H9 (cell line): ENCODE measurements around the gene TMEM181. TPM values are rescaled to one million over a fixed set of nuclear protein-coding genes. Genes with fewer than 3 reads are reported as not detected.
"Not testable (repeated sequence)": the region's sequence is repeated elsewhere in the genome, so short reads cannot be mapped to it uniquely, and the experiment has no call there.

Experiments
- DNase-seq: peaks from one replicate; pipeline ENCODE4 v3.0.0-alpha.2; 2017
- H2AFZ ChIP-seq: one replicate; pipeline ENCODE4 v1.6.1; 2013; ENCODE audit warnings: mild to moderate bottlenecking, low read length, control low read depth, moderate library complexity
- H2AK5ac ChIP-seq: 2 replicates; pipeline ENCODE4 v1.6.1; 2013; ENCODE audit warnings: low read length, control low read depth, mixed read lengths; ENCODE audit not compliant: insufficient read length
- H2BK120ac ChIP-seq: one replicate; pipeline ENCODE4 v1.6.1; 2013; ENCODE audit warnings: low read depth, mild to moderate bottlenecking, low read length, control low read depth, inconsistent platforms; ENCODE audit not compliant: poor library complexity, severe bottlenecking
- H2BK12ac ChIP-seq: 2 replicates; pipeline ENCODE4 v1.6.1; 2013; ENCODE audit warnings: low read length, control low read depth, mixed read lengths, low read depth; ENCODE audit not compliant: insufficient read length
- H2BK15ac ChIP-seq: 2 replicates; pipeline ENCODE4 v1.6.1; 2013; ENCODE audit warnings: low read depth, low read length, control low read depth
- H2BK20ac ChIP-seq: one replicate; pipeline ENCODE4 v1.6.1; 2013; ENCODE audit warnings: low read depth, mild to moderate bottlenecking, low read length, control low read depth, inconsistent platforms; ENCODE audit not compliant: poor library complexity, severe bottlenecking
- H2BK5ac ChIP-seq: 2 replicates; pipeline ENCODE4 v1.6.1; 2013; ENCODE audit warnings: low read length, control low read depth, mixed read lengths; ENCODE audit not compliant: insufficient read length
- H3K14ac ChIP-seq: 2 replicates; pipeline ENCODE4 v1.6.1; 2013; ENCODE audit warnings: low read length, control low read depth; ENCODE audit not compliant: insufficient read depth
- H3K18ac ChIP-seq: 2 replicates; pipeline ENCODE4 v1.6.1; 2013; ENCODE audit warnings: low read depth, mild to moderate bottlenecking, mixed read lengths, low read length, control low read depth; ENCODE audit not compliant: insufficient read length
- H3K23ac ChIP-seq: 2 replicates; pipeline ENCODE4 v1.6.1; 2013; ENCODE audit warnings: low read length, control low read depth, mixed read lengths, low read depth; ENCODE audit not compliant: insufficient read length
- H3K23me2 ChIP-seq: 2 replicates; pipeline ENCODE4 v1.6.1; 2013; ENCODE audit warnings: low read depth, mild to moderate bottlenecking, mixed read lengths, low read length, control low read depth; ENCODE audit not compliant: insufficient read length, poor library complexity, severe bottlenecking
- H3K27ac ChIP-seq: 2 replicates; pipeline ENCODE4 v1.5.1; 2013; ENCODE audit warnings: low read length, control low read depth, mixed read lengths, low read depth; ENCODE audit not compliant: insufficient read length
- H3K27me3 ChIP-seq: 2 replicates; pipeline ENCODE4 v1.6.1; 2013; ENCODE audit warnings: low read length, control low read depth, inconsistent platforms; ENCODE audit not compliant: insufficient read depth
- H3K4ac ChIP-seq: 2 replicates; pipeline ENCODE4 v1.6.1; 2013; ENCODE audit warnings: low read depth, mild to moderate bottlenecking, control low read depth, inconsistent platforms, low read length, moderate library complexity
- H3K4me1 ChIP-seq: 2 replicates; pipeline ENCODE4 v1.6.1; 2013; ENCODE audit warnings: low read length, control low read depth, inconsistent platforms; ENCODE audit not compliant: insufficient read depth
- H3K4me2 ChIP-seq: 2 replicates; pipeline ENCODE4 v1.6.1; 2013; ENCODE audit warnings: low read length, control low read depth, mixed read lengths; ENCODE audit not compliant: insufficient read length, insufficient read depth
- H3K56ac ChIP-seq: 2 replicates; pipeline ENCODE4 v1.6.1; 2013; ENCODE audit warnings: low read depth, mild to moderate bottlenecking, mixed read lengths, low read length, control low read depth; ENCODE audit not compliant: insufficient read length
- H3K79me1 ChIP-seq: 2 replicates; pipeline ENCODE4 v1.6.1; 2013; ENCODE audit warnings: low read depth, mild to moderate bottlenecking, moderate library complexity, low read length, control low read depth, inconsistent platforms; ENCODE audit not compliant: insufficient read depth, poor library complexity, severe bottlenecking
- H3K79me2 ChIP-seq: 2 replicates; pipeline ENCODE4 v1.6.1; 2013; ENCODE audit warnings: low read length, control low read depth, inconsistent platforms; ENCODE audit not compliant: insufficient read depth
- H3K9ac ChIP-seq: 2 replicates; pipeline ENCODE4 v1.6.1; 2013; ENCODE audit warnings: low read length, control low read depth, mixed read lengths; ENCODE audit not compliant: insufficient read length; ENCODE audit errors: extremely low read depth
- H3K9me3 ChIP-seq: one replicate; pipeline ENCODE4 v1.6.1; 2013; ENCODE audit warnings: low read depth, low read length, inconsistent platforms; ENCODE audit not compliant: control insufficient read depth
- H3T11ph ChIP-seq: one replicate; pipeline ENCODE4 v1.6.1; 2013; ENCODE audit warnings: mild to moderate bottlenecking, low read length, control low read depth, inconsistent platforms
- H4K20me1 ChIP-seq: one replicate; pipeline ENCODE4 v1.6.1; 2013; ENCODE audit not compliant: control insufficient read depth, insufficient read length, insufficient read depth
- H4K5ac ChIP-seq: 2 replicates; pipeline ENCODE4 v1.6.1; 2013; ENCODE audit warnings: low read depth, mild to moderate bottlenecking, mixed read lengths, low read length, control low read depth; ENCODE audit not compliant: insufficient read length
- H4K8ac ChIP-seq: replicated peaks from 2 replicates; pipeline ENCODE4 v1.6.1; 2013; ENCODE audit warnings: low read length, control low read depth, mixed read lengths, low read depth; ENCODE audit not compliant: insufficient read length
- H4K91ac ChIP-seq: 2 replicates; pipeline ENCODE4 v1.6.1; 2013; ENCODE audit warnings: low read depth, mild to moderate bottlenecking, moderate library complexity, mixed read lengths, low read length, control low read depth; ENCODE audit not compliant: insufficient read length
- H3K27ac Mint-ChIP-seq, 3 experiments: 2 replicates in 2 of 3; 3 replicates in 1 of 3; pipeline ENCODE4 v1.8.0; 2020 to 2021; ENCODE audit warnings: mixed read lengths in 3 of 3, mild to moderate bottlenecking in 1 of 3, moderate library complexity in 1 of 3
- H3K27me3 Mint-ChIP-seq: 2 replicates; pipeline ENCODE4 v1.8.0; 2021; ENCODE audit warnings: low read depth, mild to moderate bottlenecking, moderate library complexity, mixed read lengths
- H3K36me3 Mint-ChIP-seq, 3 experiments: 2 replicates in 2 of 3; 3 replicates in 1 of 3; pipeline ENCODE4 v1.8.0; 2020 to 2021; ENCODE audit warnings: low read depth in 3 of 3, mixed read lengths in 3 of 3; ENCODE audit not compliant: insufficient read depth in 1 of 3
- H3K4me1 Mint-ChIP-seq, 2 experiments: 2 replicates each; pipeline ENCODE4 v1.8.0; 2020; ENCODE audit warnings: mixed read lengths in 2 of 2
- H3K4me3 Mint-ChIP-seq, 2 experiments: 2 replicates in 1 of 2; 3 replicates in 1 of 2; pipeline ENCODE4 v1.8.0; 2020 to 2021; ENCODE audit warnings: mild to moderate bottlenecking in 2 of 2, mixed read lengths in 2 of 2, moderate library complexity in 1 of 2
- H3K9me3 Mint-ChIP-seq, 2 experiments: 2 replicates in 1 of 2; 3 replicates in 1 of 2; pipeline ENCODE4 v1.8.0; 2020; ENCODE audit warnings: mild to moderate bottlenecking in 2 of 2, mixed read lengths in 2 of 2, moderate library complexity in 1 of 2
- WGBS: extraction: QIAGEN DNeasy Blood & Tissue Kit; methylation state at CpG from one replicate; pipeline ENCODE4 v1.1.7; 2013; ENCODE audit warnings: missing lambda C conversion rate, low lambda C conversion rate, mixed read lengths; ENCODE audit not compliant: insufficient read length; ENCODE audit errors: extremely low coverage; 5-methylcytosine and 5-hydroxymethylcytosine counted together
- total RNA-seq: library from RNA; stranded (reverse); gene quantifications from 2 replicates; pipeline ENCODE4 v1.2.1, GENCODE V29; 2021
- TF ChIP-seq, protein P1 (sequence below): fragments of 200-600 bp; sonication (generic); conservative IDR thresholded peaks from 3 replicates; pipeline ENCODE4 v1.8.0; 2021; ENCODE audit warnings: antibody characterized with exemption, mild to moderate bottlenecking

TMEM181 gene
- total RNA-seq, 1 experiment from 2014 or later: 24.4 TPM

DNA sequence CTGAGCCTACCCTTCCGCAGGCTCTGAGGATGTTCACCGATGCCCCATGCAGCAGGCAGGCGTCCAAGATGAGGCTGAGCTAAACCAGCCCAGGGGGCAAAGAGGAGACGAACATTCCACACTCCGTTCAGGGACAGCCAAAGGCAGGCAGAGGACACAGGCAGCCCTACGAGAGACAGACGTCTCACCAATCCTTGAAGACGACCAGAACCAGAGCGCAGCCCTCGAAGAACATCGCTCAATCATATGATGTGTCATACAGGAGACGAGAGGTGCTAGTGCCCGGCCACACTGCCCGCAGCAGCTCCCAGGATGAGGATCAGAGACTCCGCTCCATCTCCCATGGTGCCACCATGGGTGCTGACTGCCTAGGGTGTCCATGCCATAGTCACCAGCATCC, 35.6 kb upstream of the TMEM181 start:
- no peak overlapping the region for H3K56ac ChIP-seq
- no peak overlapping the region for H2BK12ac ChIP-seq
- no peaks in the 10 kb centered on the region for H4K20me1 ChIP-seq
- peaks cover 3 to 4% of the 10 kb centered on the region in 2 experiments; a peak in 3 of 4 replicates for H3K4me1 Mint-ChIP-seq
- TF ChIP-seq, protein P1, sequence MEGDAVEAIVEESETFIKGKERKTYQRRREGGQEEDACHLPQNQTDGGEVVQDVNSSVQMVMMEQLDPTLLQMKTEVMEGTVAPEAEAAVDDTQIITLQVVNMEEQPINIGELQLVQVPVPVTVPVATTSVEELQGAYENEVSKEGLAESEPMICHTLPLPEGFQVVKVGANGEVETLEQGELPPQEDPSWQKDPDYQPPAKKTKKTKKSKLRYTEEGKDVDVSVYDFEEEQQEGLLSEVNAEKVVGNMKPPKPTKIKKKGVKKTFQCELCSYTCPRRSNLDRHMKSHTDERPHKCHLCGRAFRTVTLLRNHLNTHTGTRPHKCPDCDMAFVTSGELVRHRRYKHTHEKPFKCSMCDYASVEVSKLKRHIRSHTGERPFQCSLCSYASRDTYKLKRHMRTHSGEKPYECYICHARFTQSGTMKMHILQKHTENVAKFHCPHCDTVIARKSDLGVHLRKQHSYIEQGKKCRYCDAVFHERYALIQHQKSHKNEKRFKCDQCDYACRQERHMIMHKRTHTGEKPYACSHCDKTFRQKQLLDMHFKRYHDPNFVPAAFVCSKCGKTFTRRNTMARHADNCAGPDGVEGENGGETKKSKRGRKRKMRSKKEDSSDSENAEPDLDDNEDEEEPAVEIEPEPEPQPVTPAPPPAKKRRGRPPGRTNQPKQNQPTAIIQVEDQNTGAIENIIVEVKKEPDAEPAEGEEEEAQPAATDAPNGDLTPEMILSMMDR: no peak
- no peak overlapping the region for H3T11ph ChIP-seq
- no peaks in the 10 kb centered on the region for H3K79me2 ChIP-seq
- no peaks in the 10 kb centered on the region for H3K9me3 ChIP-seq
- no peak overlapping the region for H2BK15ac ChIP-seq
- no peak overlapping the region for H3K27ac ChIP-seq
- H2AK5ac ChIP-seq: no peak overlapping the region
- no peaks in the 10 kb centered on the region for H3K79me1 ChIP-seq
- peaks cover 15 to 17% of the 10 kb centered on the region in 2 experiments for H3K9me3 Mint-ChIP-seq
- H4K91ac ChIP-seq: no peak overlapping the region
- H3K18ac ChIP-seq: no peak overlapping the region
- H4K5ac ChIP-seq: no peak overlapping the region
- no peaks in the 10 kb centered on the region for H3K27me3 ChIP-seq
- H3K4ac ChIP-seq: no peak overlapping the region
- no CpG with 5 or more reads among the region's 15 CpGs for WGBS
- no peaks in the 10 kb centered on the region for H3K4me1 ChIP-seq
- no peaks in the 10 kb centered on the region for H3K23me2 ChIP-seq
- H3K36me3 Mint-ChIP-seq: no peaks in the 10 kb centered on the region
- peak overlapping the region in 1 of 3 experiments; percentile 4; a peak in 1 of 7 replicates for H3K27ac Mint-ChIP-seq
- DNase-seq: peak; percentile 14
- H3K9ac ChIP-seq: no peak overlapping the region
- no peak overlapping the region for H3K14ac ChIP-seq
- no peak overlapping the region for H3K4me2 ChIP-seq
- no peak overlapping the region for H2BK120ac ChIP-seq
- H2AFZ ChIP-seq: no peak overlapping the region
- H4K8ac ChIP-seq: no peak overlapping the region
- H3K27me3 Mint-ChIP-seq: peaks cover 39% of the 10 kb centered on the region
- no peak overlapping the region for H2BK5ac ChIP-seq
- no peak overlapping the region for H3K4me3 Mint-ChIP-seq
- H3K23ac ChIP-seq: no peak overlapping the region
- no peak overlapping the region for H2BK20ac ChIP-seq

DNA sequence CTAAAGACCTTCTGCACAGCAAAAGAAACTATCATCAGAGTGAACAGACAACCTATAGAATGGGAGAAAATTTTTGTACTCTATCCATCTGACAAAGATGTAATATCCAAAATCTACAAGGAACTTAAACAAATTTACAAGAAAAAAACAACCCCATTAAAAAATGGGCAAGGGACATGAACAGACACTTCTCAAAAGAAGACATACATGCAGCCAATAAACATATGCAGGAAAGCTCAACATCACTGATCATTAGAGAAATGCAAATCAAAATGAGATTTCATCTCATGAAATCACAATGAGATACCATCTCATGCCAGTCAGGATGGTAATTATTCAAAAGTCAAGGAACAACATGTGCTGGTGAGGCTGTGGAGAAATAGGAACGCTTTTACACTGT, 32.0 kb upstream of the TMEM181 start:
- H3K79me1 ChIP-seq, H3K4me2 ChIP-seq, H4K5ac ChIP-seq, H3K9ac ChIP-seq, H3K9me3 ChIP-seq, H3K4ac ChIP-seq, H3K23ac ChIP-seq, H2BK5ac ChIP-seq, H2BK12ac ChIP-seq, H3K27ac Mint-ChIP-seq, H3K23me2 ChIP-seq, H4K8ac ChIP-seq, H3K27ac ChIP-seq, H3K4me3 Mint-ChIP-seq, H2BK120ac ChIP-seq, H3K56ac ChIP-seq, H3K27me3 ChIP-seq, H3K4me1 ChIP-seq, H2BK15ac ChIP-seq, H3K79me2 ChIP-seq, DNase-seq, H4K91ac ChIP-seq, H2AK5ac ChIP-seq, H3K4me1 Mint-ChIP-seq, H3K14ac ChIP-seq, H2BK20ac ChIP-seq, H3T11ph ChIP-seq, H3K36me3 Mint-ChIP-seq, H4K20me1 ChIP-seq, H3K18ac ChIP-seq, H2AFZ ChIP-seq: not testable (repeated sequence)
- WGBS: no CpG with 5 or more reads among the region's 1 CpG
- H3K27me3 Mint-ChIP-seq: peaks cover 41% of the 10 kb centered on the region
- H3K9me3 Mint-ChIP-seq: peaks cover 15 to 17% of the 10 kb centered on the region in 2 experiments
